NCI-H187 treated with DMSO at 0.1 percent for 48 hours (cell line): ENCODE measurements around the gene SH3PXD2B.

Source experiments
- DNase-seq: peaks from one replicate; lab custom pipeline; 2025; lab: John Stamatoyannopoulos, UW

Gene SH3PXD2B

GRCh38 chr5:172454358-172455086, at the start of gene SH3PXD2B:
Gene SH3PXD2B, minus strand, starts transcription at chr5:172454525. Its CDS starts 173 bp downstream, at chr5:172454352.
- no peak for DNase-seq

DNA sequence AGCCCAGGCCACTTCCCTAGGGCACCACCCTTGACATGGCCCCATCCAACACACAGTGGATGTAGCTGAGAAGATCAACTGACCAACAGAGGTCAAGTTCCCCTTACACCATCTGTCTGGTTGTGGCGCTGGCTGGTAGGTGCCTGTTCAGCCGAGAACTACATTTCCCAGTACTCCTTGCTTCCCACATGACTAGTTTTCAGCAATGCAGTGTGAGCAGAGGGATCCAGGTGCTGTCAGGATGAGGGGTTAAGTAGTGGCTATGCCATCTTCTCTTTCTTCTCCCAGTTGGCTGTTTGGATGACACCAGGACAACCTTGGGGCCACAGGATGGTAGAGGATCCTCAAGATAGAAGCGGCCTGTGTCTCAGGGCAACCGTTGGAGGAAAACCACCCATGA, 48.6 kb upstream of the SH3PXD2B start:
- DNase-seq = no peak

- no peak for DNase-seq
These were observed 48.1 kb upstream of the SH3PXD2B start for GRCh38 chr5:172502410-172502809.

- DNase-seq = no peak
These were observed 47.5 kb upstream of the SH3PXD2B start for GRCh38 chr5:172501708-172502320.

- no peak for DNase-seq
These were observed 45.0 kb upstream of the SH3PXD2B start for GRCh38 chr5:172499287-172499686.

GRCh38 chr5:172498431-172499129, 44.3 kb upstream of the SH3PXD2B start:
- DNase-seq = no peak

GRCh38 chr5:172497591-172498255, 43.4 kb upstream of the SH3PXD2B start:
- no peak for DNase-seq

DNA sequence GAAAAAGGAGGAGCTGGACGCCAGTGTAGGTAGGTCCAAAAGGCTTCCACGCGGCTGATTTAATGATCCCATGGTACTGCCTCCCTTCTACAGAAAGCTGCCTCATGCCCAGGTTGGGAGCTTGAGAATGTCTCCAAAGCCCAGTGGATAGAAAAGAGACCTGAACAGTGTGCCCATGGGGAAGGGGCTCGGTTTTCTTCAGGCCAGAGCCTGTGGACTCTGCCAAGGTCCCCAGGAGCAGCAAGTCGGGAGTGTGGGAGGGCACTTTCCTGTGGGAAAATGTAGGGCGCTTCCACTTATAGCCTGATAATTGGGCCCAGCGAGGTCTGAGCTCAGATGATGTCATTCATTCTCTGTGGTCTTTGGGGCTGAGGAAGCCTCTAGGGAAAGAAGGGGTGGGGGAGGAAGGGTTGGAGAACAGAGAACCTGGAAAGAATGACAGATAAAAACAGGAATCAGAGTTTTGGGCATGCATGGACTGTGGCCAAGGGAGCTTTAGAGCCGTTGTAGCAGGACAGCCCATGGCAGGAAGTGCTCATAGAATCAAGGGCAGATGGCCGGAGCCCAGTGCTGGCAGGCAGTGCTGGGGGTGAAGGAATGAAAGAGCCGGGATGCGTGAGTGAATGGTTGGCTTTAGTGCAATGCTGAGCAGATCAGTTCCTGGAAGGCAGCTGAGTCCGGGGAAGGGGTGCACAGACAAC, 42.5 kb upstream of the SH3PXD2B start:
- DNase-seq = no peak

DNA sequence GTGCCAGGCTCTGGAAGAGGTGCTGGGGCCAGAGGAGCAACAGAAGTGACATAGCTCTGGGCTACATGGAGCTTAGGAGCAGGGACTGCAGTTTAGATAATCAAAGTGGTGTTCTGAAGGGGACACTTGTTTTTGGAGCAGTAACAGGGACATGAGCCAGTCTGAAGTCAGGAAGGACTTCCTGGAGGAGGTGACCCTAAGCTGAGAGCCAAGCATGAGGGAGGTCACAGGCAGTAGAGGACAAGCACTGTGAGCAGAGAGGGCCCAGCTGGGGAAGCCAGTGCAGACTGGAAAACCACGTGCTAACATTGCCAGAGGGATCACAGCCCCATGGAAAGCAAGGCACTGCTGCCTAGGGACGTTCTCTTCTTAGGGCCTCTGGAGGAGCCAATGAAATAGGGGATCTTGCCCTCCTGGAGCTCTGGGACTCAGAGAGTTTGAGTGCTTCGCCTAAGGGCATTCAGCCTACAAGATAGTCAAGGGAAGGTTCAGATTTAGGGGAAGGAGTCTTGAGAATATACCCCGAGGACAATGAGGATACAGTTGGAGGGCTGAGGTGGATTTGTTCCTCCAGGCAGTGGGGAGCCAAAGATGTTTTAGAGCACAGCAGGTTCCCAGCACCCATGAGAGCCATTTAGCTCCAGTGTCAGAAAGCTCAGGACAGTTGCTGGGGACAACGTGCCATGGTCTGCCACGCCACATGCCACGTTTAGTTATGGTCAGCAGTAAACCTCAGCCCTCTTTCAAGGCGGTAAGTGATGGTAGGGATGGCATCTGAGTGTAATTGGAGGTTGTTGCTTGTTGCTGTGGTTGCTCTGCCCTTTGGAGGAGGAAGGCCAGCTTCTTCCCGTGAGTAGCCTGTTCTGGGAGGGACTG, 40.5 kb upstream of the SH3PXD2B start:
- no peak for DNase-seq

DNA sequence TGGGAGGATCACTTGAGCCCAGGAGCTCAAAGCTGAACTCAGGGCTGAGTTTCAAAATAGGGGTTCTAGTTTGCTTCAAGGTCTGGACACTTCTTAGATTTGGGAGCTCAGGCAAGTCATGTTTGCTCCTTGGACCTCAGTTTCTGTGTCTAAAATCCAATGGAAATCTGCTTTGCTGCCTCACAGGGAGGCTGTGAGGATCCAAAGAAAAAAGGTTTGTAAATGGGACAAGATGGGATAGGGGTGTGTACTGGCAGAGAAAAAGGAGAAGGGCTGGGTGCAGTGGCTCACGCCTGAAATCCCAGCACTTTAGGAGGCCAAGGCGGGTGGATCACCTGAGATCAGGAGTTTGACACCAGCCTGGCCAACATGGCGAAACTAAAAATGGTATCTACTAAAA, 39.6 kb upstream of the SH3PXD2B start:
- DNase-seq = no peak

GRCh38 chr5:172493461-172493860, 39.1 kb upstream of the SH3PXD2B start:
- no peak for DNase-seq

DNA sequence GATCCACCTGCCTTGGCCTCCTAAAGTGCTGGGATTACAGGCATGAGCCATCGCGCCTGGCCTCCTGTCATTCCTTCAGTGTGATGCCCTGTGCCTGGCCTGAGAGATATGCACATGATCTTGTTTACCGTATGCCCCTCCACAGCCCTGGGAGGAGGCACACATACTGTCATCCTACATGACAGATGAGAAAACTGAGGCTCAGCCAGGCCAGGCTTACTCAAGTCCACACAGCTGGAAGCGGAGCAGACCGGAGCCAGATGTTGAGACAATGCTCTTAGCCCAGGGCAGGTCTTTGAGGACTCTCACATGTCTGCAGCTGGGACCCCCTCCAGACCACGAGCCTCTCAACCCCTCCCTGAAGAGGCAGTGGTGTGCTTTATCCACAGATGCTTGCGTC, 38.7 kb upstream of the SH3PXD2B start:
- no peak for DNase-seq

- no peak for DNase-seq
These were observed 37.9 kb upstream of the SH3PXD2B start for GRCh38 chr5:172492097-172492840.

GRCh38 chr5:172491481-172491880, 37.2 kb upstream of the SH3PXD2B start:
- DNase-seq = no peak

DNA sequence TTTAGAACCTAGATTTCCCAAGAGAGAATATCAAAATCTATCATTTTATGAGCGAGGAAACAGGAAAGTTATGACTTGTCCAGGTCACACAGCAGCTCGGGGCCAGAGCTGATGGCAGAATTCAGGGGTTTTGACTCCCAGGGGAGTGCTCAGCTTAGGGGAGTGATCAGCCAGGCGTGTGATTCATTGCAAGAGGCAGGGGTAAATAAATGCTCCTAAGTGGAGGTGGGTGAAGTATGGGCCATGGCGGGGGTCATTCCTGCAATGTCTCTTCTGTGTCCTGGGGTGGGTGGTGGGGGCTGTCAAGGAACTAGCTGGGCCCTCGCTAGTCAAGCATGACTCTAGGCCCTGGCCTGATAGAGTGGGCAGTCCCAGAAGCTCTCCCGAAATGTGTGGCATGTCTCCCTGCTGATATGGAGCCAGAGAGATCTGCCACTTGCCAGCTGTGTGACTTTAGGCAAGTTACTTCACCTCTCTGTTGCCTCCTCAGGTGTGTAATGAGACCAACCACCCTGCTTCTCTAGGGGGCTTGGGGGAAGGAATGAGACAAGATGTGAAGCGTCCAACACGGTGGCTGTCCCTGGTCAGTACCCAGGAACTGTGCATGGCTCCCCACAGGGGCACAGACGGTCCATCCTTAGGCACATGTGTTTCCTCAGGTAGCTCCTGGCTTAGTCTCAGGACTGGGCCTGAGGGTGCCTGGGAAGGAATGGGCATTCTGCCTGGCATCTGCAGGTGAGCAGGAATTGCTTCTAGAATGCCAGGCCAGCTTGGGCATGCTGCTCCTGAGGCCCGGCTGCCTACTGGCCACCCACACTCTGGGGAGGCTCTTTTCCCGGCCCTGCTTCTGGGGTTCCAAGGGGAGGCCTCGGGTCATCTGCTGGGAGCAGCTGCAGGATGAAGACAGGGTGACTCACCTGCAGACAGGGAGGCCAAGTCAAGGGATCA, 36.5 kb upstream of the SH3PXD2B start:
- DNase-seq = no peak

GRCh38 chr5:172488221-172488620, 33.9 kb upstream of the SH3PXD2B start:
- DNase-seq = no peak

GRCh38 chr5:172487671-172488070, 33.3 kb upstream of the SH3PXD2B start:
- no peak for DNase-seq

DNA sequence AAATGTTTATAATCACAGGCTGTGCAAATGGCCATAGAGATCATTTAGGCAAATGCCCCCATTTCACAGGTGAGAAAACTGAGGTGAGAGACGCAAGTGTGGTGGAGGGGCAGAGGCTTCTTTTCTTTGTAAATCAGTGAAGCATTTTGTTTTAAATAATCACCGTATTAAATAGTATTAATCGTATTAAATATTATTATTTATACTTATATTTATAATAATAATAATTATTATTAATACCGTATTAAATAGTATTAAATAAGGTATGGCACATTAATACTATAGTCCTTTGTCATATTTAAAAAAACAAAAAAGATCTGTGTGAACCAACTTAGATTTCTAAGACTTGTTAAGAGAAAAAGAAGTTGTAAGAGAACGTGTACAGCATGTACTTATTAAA, 32.6 kb upstream of the SH3PXD2B start:
- DNase-seq = no peak

DNA sequence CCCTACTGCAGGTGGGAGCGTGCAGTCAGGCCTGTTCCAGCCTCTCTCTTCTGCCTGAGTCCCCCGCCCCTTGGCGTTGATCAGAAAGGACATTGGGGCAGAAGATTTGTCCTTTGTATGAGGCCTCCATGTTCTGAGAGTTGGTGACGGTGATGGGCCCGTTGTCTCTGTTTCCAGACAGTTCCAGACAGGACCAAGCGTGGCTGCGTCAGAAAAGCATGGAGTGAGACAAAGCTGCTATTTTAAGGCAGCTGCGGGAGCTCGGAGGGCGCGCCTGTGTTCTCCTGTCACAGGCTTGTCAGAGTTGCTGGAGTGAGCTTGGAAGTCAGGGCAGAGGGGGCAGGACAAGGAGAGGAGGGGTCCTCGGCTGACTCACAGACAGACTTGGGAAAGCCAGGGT, 32.1 kb upstream of the SH3PXD2B start:
- no peak for DNase-seq
